Measurements from ENCODE around the gene GNAQ. TPM values are rescaled to one million over a fixed set of nuclear protein-coding genes. Genes with fewer than 3 reads are reported as not detected.

GNAQ gene
- total and polyA plus RNA-seq, 2 of the 13 experiments (the other 11 are each of a cell fraction or from before 2014, with no cell fraction given) = 16.5 to 17.7 TPM

DNA sequence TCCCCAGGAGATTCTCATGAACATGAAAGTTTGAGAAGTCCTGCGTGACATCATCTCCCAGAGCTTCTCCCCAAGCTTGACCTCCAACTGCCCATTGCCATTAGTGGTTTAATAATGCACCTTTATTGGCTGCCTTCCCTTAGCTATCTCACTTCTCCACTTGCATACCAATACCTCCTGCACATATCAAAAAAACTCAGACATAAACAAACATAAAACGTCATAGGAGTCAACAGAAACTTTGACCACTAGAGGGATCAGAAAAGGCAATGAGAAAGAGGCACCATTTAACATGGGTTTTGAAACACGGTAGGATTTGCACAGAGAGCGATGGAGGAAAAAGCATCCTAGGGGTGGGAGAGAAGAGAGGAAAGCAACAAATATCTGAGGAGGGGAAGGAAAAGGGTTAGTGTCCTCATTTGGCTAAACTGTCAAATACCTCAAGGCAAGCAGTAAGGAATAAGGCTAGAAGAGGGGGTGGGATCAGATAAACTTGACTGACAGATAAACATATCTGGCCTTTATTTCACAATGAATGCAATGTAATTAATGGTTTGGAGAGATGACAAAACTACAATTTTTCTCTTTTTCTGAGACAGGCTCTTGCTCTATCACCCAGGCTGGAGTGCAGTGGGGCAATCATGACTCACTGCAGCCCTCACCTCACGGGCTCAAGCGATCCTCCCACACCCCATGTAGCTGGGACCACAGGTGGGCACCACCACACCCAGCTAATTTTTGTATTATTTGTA is 27.0 kb downstream of the GNAQ start (continued):
- TF ChIP-seq ZSCAN31 (CRISPR knock-in tag; IDR thresholded peaks at IDR 0.05; ENCODE audit: low read depth) (no peak), NFYB (CRISPR knock-in tag; IDR thresholded peaks at IDR 0.05) (no peak), ZNF709 (CRISPR knock-in tag; IDR thresholded peaks at IDR 0.05) (no peak), ZNF562 (CRISPR knock-in tag; IDR thresholded peaks at IDR 0.05; ENCODE audit: borderline replicate concordance) (no peak), MIXL1 (CRISPR knock-in tag; IDR thresholded peaks at IDR 0.05) (0 out of 2 replicates have a peak, but pooled peaks have one; percentile 38), EEA1 (CRISPR knock-in tag; IDR thresholded peaks at IDR 0.05; ENCODE audit: borderline replicate concordance) (no peak), MXD4 (CRISPR knock-in tag; IDR thresholded peaks at IDR 0.05) (no peak), SRSF9 (IDR thresholded peaks at IDR 0.05; ENCODE audit: borderline replicate concordance, insufficient read depth, low read depth, low read length, poor library complexity, severe bottlenecking) (no peak), ZNF17 (CRISPR knock-in tag; IDR thresholded peaks at IDR 0.05) (no peak), THAP11 (CRISPR knock-in tag; IDR thresholded peaks at IDR 0.05) (peak; percentile 43; the same call in 1 of the 2 replicates), SMC3 (IDR thresholded peaks at IDR 0.05; ENCODE audit: low read length) (peak; percentile 41; the same call in 1 of the 2 replicates), HDAC1 (CRISPR knock-in tag; IDR thresholded peaks at IDR 0.05) (peak; percentile 46; the same call in 1 of the 2 replicates), FLYWCH1 (CRISPR knock-in tag; IDR thresholded peaks at IDR 0.05) (no peak), CBX5 (CRISPR knock-in tag; IDR thresholded peaks at IDR 0.05; ENCODE audit: borderline replicate concordance) (no peak), PITX1 (CRISPR knock-in tag; IDR thresholded peaks at IDR 0.05) (no peak), TBX3 (IDR thresholded peaks at IDR 0.05; ENCODE audit: borderline replicate concordance) (no peak), RFX3 (CRISPR knock-in tag; IDR thresholded peaks at IDR 0.05) (no peak), FOXK1 (CRISPR knock-in tag; IDR thresholded peaks at IDR 0.05; ENCODE audit: borderline replicate concordance, low read depth) (peak; percentile 30; the same call in 1 of the 2 replicates), NFIB (CRISPR knock-in tag; IDR thresholded peaks at IDR 0.05; ENCODE audit: borderline replicate concordance) (no peak), ZNF720 (CRISPR knock-in tag; IDR thresholded peaks at IDR 0.05) (no peak), ZNF260 (CRISPR knock-in tag; IDR thresholded peaks at IDR 0.05; ENCODE audit: borderline replicate concordance, low read depth) (no peak)
- TF ChIP-seq, protein P1, sequence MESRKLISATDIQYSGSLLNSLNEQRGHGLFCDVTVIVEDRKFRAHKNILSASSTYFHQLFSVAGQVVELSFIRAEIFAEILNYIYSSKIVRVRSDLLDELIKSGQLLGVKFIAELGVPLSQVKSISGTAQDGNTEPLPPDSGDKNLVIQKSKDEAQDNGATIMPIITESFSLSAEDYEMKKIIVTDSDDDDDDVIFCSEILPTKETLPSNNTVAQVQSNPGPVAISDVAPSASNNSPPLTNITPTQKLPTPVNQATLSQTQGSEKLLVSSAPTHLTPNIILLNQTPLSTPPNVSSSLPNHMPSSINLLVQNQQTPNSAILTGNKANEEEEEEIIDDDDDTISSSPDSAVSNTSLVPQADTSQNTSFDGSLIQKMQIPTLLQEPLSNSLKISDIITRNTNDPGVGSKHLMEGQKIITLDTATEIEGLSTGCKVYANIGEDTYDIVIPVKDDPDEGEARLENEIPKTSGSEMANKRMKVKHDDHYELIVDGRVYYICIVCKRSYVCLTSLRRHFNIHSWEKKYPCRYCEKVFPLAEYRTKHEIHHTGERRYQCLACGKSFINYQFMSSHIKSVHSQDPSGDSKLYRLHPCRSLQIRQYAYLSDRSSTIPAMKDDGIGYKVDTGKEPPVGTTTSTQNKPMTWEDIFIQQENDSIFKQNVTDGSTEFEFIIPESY (CRISPR knock-in tag; IDR thresholded peaks at IDR 0.05) = no peak
- TF ChIP-seq, protein P2, sequence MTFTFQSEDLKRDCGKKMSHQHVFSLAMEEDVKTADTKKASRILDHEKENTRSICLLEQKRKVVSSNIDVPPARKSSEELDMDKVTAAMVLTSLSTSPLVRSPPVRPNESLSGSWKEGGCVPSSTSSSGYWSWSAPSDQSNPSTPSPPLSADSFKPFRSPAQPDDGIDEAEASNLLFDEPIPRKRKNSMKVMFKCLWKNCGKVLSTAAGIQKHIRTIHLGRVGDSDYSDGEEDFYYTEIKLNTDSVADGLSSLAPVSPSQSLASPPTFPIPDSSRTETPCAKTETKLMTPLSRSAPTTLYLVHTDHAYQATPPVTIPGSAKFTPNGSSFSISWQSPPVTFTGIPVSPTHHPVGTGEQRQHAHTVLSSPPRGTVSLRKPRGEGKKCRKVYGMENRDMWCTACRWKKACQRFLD (CRISPR knock-in tag; IDR thresholded peaks at IDR 0.05; ENCODE audit: borderline replicate concordance) = no peak
- TF ChIP-seq, protein P3, sequence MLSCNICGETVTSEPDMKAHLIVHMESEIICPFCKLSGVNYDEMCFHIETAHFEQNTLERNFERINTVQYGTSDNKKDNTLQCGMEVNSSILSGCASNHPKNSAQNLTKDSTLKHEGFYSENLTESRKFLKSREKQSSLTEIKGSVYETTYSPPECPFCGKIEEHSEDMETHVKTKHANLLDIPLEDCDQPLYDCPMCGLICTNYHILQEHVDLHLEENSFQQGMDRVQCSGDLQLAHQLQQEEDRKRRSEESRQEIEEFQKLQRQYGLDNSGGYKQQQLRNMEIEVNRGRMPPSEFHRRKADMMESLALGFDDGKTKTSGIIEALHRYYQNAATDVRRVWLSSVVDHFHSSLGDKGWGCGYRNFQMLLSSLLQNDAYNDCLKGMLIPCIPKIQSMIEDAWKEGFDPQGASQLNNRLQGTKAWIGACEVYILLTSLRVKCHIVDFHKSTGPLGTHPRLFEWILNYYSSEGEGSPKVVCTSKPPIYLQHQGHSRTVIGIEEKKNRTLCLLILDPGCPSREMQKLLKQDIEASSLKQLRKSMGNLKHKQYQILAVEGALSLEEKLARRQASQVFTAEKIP (CRISPR knock-in tag; IDR thresholded peaks at IDR 0.05; ENCODE audit: borderline replicate concordance) = no peak
- TF ChIP-seq, protein P4, sequence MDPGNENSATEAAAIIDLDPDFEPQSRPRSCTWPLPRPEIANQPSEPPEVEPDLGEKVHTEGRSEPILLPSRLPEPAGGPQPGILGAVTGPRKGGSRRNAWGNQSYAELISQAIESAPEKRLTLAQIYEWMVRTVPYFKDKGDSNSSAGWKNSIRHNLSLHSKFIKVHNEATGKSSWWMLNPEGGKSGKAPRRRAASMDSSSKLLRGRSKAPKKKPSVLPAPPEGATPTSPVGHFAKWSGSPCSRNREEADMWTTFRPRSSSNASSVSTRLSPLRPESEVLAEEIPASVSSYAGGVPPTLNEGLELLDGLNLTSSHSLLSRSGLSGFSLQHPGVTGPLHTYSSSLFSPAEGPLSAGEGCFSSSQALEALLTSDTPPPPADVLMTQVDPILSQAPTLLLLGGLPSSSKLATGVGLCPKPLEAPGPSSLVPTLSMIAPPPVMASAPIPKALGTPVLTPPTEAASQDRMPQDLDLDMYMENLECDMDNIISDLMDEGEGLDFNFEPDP (CRISPR knock-in tag; conservative IDR thresholded peaks at IDR 0.05) = no peak

Measured in HepG2 (cell line).